Skeletal muscle tissue (tissue), 4 donors: Measurements from ENCODE around the gene NIN. TPM values are rescaled to one million over a fixed set of nuclear protein-coding genes. Genes with fewer than 3 reads are reported as not detected.
"Not testable (repeated sequence)": the region's sequence is repeated elsewhere in the genome, so short reads cannot be mapped to it uniquely, and the experiment has no call there.

ENCODE experiments used
- H3K27ac ChIP-seq: one replicate; pipeline ENCODE4 v1.7.0; 2013; ENCODE audit warnings: mild to moderate bottlenecking, low read depth, low read length, inconsistent platforms
- H3K27me3 ChIP-seq, 3 donors: one replicate each; pipeline ENCODE4 v1.7.0; 2013; ENCODE audit warnings: low read length in 3 of 3; ENCODE audit not compliant: control insufficient read depth in 3 of 3, insufficient read depth in 3 of 3
- H3K36me3 ChIP-seq, 3 donors: one replicate each; pipeline ENCODE4 v1.7.0; 2013; ENCODE audit warnings: low read length in 3 of 3; ENCODE audit not compliant: control insufficient read depth in 3 of 3, insufficient read depth in 3 of 3
- H3K4me1 ChIP-seq, 3 donors: one replicate each; pipeline ENCODE4 v1.7.0; 2013; ENCODE audit warnings: low read length in 3 of 3, mild to moderate bottlenecking in 3 of 3; ENCODE audit not compliant: control insufficient read depth in 3 of 3, insufficient read depth in 3 of 3
- H3K4me3 ChIP-seq, 3 donors: one replicate each; pipeline ENCODE4 v1.7.0; 2013; ENCODE audit warnings: low read length in 3 of 3
- H3K9ac ChIP-seq, 3 donors: one replicate each; pipeline ENCODE4 v1.7.0; 2013; ENCODE audit warnings: low read length in 3 of 3, mild to moderate bottlenecking in 3 of 3, moderate library complexity in 2 of 3, low read depth in 1 of 3
- H3K9me3 ChIP-seq, 3 donors: one replicate each; pipeline ENCODE4 v1.7.0; 2013; ENCODE audit warnings: low read length in 3 of 3; ENCODE audit not compliant: control insufficient read depth in 3 of 3
- total RNA-seq: library from RNA; depleted of rRNA; stranded (reverse); fragments of >200 nt; gene quantifications from one replicate; pipeline ENCODE4 v1.2.3, GENCODE V29; 2014
- donor health status: Osteomylitis.

The NIN gene
- total RNA-seq, 1 donor from 2014 or later = 24.0 TPM

- Histone ChIP-seq H3K9me3 (no peaks in the 10 kb centered on the region), H3K27me3 (no peaks in the 10 kb centered on the region), H3K4me1 (peaks cover 18 to 28% (median 24%) of the 10 kb centered on the region in 3 donors), H3K36me3 (no peaks in the 10 kb centered on the region), H3K4me3 (no peak overlapping the region), H3K27ac (no peak overlapping the region), H3K9ac (no peak overlapping the region)
Observed at GRCh38 chr14:50820786-50821509, 10.0 kb downstream of the NIN start.

- H3K9me3 ChIP-seq, H3K27ac ChIP-seq, H3K27me3 ChIP-seq, H3K36me3 ChIP-seq, H3K4me3 ChIP-seq, H3K9ac ChIP-seq: not testable (repeated sequence)
- H3K4me1 ChIP-seq = peaks cover 18 to 26% (median 24%) of the 10 kb centered on the region in 3 donors
Observed at GRCh38 chr14:50819303-50819702, 11.7 kb downstream of the NIN start.

GRCh38 chr14:50816395-50817047, 14.4 kb downstream of the NIN start:
- Histone ChIP-seq H3K9ac (no peak overlapping the region), H3K27me3 (no peaks in the 10 kb centered on the region), H3K4me1 (peaks cover 4 to 12% (median 7%) of the 10 kb centered on the region in 3 donors), H3K36me3 (no peaks in the 10 kb centered on the region), H3K9me3 (no peaks in the 10 kb centered on the region), H3K27ac (no peak overlapping the region), H3K4me3 (no peak overlapping the region)

- not testable (repeated sequence) for H3K9me3 ChIP-seq, H3K27ac ChIP-seq, H3K36me3 ChIP-seq, H3K9ac ChIP-seq, H3K4me1 ChIP-seq, H3K27me3 ChIP-seq, H3K4me3 ChIP-seq
Observed at GRCh38 chr14:50815526-50815925, 15.4 kb downstream of the NIN start.

GRCh38 chr14:50815058-50815457, 15.9 kb downstream of the NIN start:
- not testable (repeated sequence) for H3K27ac ChIP-seq, H3K4me3 ChIP-seq, H3K36me3 ChIP-seq, H3K4me1 ChIP-seq, H3K9ac ChIP-seq, H3K9me3 ChIP-seq, H3K27me3 ChIP-seq

- Histone ChIP-seq H3K9me3 (no peaks in the 10 kb centered on the region), H3K4me3 (no peak overlapping the region), H3K27ac (no peak overlapping the region), H3K36me3 (no peaks in the 10 kb centered on the region), H3K9ac (no peak overlapping the region), H3K4me1 (peaks cover 4 to 9% (median 5%) of the 10 kb centered on the region in 3 donors), H3K27me3 (no peaks in the 10 kb centered on the region)
Observed at GRCh38 chr14:50814161-50814560, 16.8 kb downstream of the NIN start.

GRCh38 chr14:50813544-50813863, 17.5 kb downstream of the NIN start:
- Histone ChIP-seq H3K27ac (no peak overlapping the region), H3K9ac (no peak overlapping the region), H3K4me1 (peaks cover 4 to 9% (median 5%) of the 10 kb centered on the region in 3 donors), H3K9me3 (no peaks in the 10 kb centered on the region), H3K36me3 (no peaks in the 10 kb centered on the region), H3K4me3 (no peak overlapping the region), H3K27me3 (no peaks in the 10 kb centered on the region)

- Histone ChIP-seq H3K27me3 (no peaks in the 10 kb centered on the region), H3K9ac (no peak overlapping the region), H3K4me3 (no peak overlapping the region), H3K36me3 (no peaks in the 10 kb centered on the region), H3K9me3 (no peaks in the 10 kb centered on the region), H3K27ac (no peak overlapping the region), H3K4me1 (peaks cover 4 to 9% (median 5%) of the 10 kb centered on the region in 3 donors)
Observed at GRCh38 chr14:50812856-50813543, 18.0 kb downstream of the NIN start.

GRCh38 chr14:50812180-50812579, 18.8 kb downstream of the NIN start:
- Histone ChIP-seq H3K27me3 (no peaks in the 10 kb centered on the region), H3K9ac (no peak overlapping the region), H3K4me3 (no peak overlapping the region), H3K9me3 (no peaks in the 10 kb centered on the region), H3K27ac (no peak overlapping the region), H3K36me3 (no peaks in the 10 kb centered on the region), H3K4me1 (peaks cover 4 to 9% (median 5%) of the 10 kb centered on the region in 3 donors)

GRCh38 chr14:50808053-50808452, 22.9 kb downstream of the NIN start:
- Histone ChIP-seq H3K27me3 (no peaks in the 10 kb centered on the region), H3K9me3 (no peaks in the 10 kb centered on the region), H3K9ac (no peak overlapping the region), H3K36me3 (no peaks in the 10 kb centered on the region), H3K4me3 (no peak overlapping the region), H3K27ac (no peak overlapping the region), H3K4me1 (peaks cover 0 to 7% (median 0%) of the 10 kb centered on the region in 3 donors)
